ENCODE data around the gene NPTXR.

The NPTXR gene

GRCh38 chr22:38843657-38844314 lies at the start of gene NPTXR:
NPTXR (minus strand) TSS chr22:38844028.
- DNase-seq, result no peak

GRCh38 chr22:38891256-38891655 lies 47.4 kb upstream of the NPTXR start:
- DNase-seq, result no peak

GRCh38 chr22:38890377-38890776 lies 46.5 kb upstream of the NPTXR start:
- no peak for DNase-seq

- no peak for DNase-seq
These were observed 42.5 kb upstream of the NPTXR start for GRCh38 chr22:38886333-38886732.

GRCh38 chr22:38882972-38883622 lies 39.3 kb upstream of the NPTXR start:
- no peak for DNase-seq

- no peak for DNase-seq
These were observed 38.4 kb upstream of the NPTXR start for GRCh38 chr22:38881997-38882879.

- peak; percentile 50 for DNase-seq
These were observed 37.6 kb upstream of the NPTXR start for GRCh38 chr22:38881464-38881871.

GRCh38 chr22:38879961-38880360 lies 36.1 kb upstream of the NPTXR start:
- no peak for DNase-seq

- no peak for DNase-seq
These were observed 35.4 kb upstream of the NPTXR start for GRCh38 chr22:38879108-38879729.

- no peak for DNase-seq
These were observed 34.2 kb upstream of the NPTXR start for GRCh38 chr22:38878001-38878400.

GRCh38 chr22:38874529-38875222 lies 30.8 kb upstream of the NPTXR start:
- no peak for DNase-seq

GRCh38 chr22:38873469-38874411 lies 29.9 kb upstream of the NPTXR start:
- DNase-seq, result no peak

- DNase-seq, result peak; percentile 46
These were observed 29.0 kb upstream of the NPTXR start for GRCh38 chr22:38872831-38873248.

GRCh38 chr22:38872172-38872830 lies 28.5 kb upstream of the NPTXR start, which contains the start of gene CBX6:
CBX6 (minus strand) TSS chr22:38872216; CDS start chr22:38872190, 26 bp downstream.
- DNase-seq, result peak; percentile 91

GRCh38 chr22:38871360-38872171 lies 27.7 kb upstream of the NPTXR start:
- peak; percentile 30 for DNase-seq

- no peak for DNase-seq
These were observed 27.0 kb upstream of the NPTXR start for GRCh38 chr22:38870791-38871359.

- peak; percentile 87 for DNase-seq
These were observed 26.5 kb upstream of the NPTXR start for GRCh38 chr22:38870312-38870741.

GRCh38 chr22:38869663-38870062 lies 25.8 kb upstream of the NPTXR start:
- DNase-seq, result no peak

GRCh38 chr22:38868886-38869381 lies 25.1 kb upstream of the NPTXR start:
- DNase-seq, result peak; percentile 74

Measured in EL (cell line).